OCI-LY7 (cell line): ENCODE measurements around the gene PRCP. TPM values are rescaled to one million over a fixed set of nuclear protein-coding genes. Genes with fewer than 3 reads are reported as not detected.

Experiments
- BruUV-seq: library from RNA; stranded (reverse); fragments of 400-500 nt; replicated peaks from 2 replicates; lab custom pipeline; 2021; lab: Mats Ljungman, UMichigan
- CTCF ChIA-PET: fragments of 300-600 bp; sonication (Branson Sonifier 250); formaldehyde crosslinking; loops from one replicate; lab custom pipeline; 2022; ENCODE audit warnings: antibody characterized with exemption; ENCODE audit not compliant: unreplicated experiment; lab: Charles Lee
- POLR2A ChIA-PET: fragments of 300-600 bp; sonication (Branson Sonifier 250); formaldehyde crosslinking; loops from one replicate; lab custom pipeline; 2022; ENCODE audit warnings: antibody characterized with exemption; lab: Charles Lee
- DNase-seq: peaks from one replicate; pipeline ENCODE4 v3.0.0-alpha.2; 2015; ENCODE audit warnings: low spot score
- H2AFZ ChIP-seq: fragments of 200-600 bp; sonication (generic), shearing (Covaris generic); 2 replicates; pipeline ENCODE4 v1.6.1; 2014; ENCODE audit warnings: mild to moderate bottlenecking, antibody characterized with exemption, low read length, moderate library complexity
- H3K27ac ChIP-seq: fragments of 200-600 bp; sonication (generic); 2 replicates; pipeline ENCODE4 v1.5.1; 2014; ENCODE audit warnings: mixed run types, low read depth, mild to moderate bottlenecking, moderate library complexity, low read length, inconsistent platforms; ENCODE audit not compliant: poor library complexity, severe bottlenecking
- H3K36me3 ChIP-seq: fragments of 200-600 bp; sonication (generic); 2 replicates; pipeline ENCODE4 v1.6.1; 2014; ENCODE audit warnings: mild to moderate bottlenecking, antibody characterized with exemption, low read length, moderate library complexity, mixed read lengths; ENCODE audit not compliant: insufficient read depth
- H3K4me1 ChIP-seq: fragments of 200-600 bp; sonication (generic); 2 replicates; pipeline ENCODE4 v1.5.1; 2014; ENCODE audit warnings: mild to moderate bottlenecking, low read length; ENCODE audit not compliant: insufficient read depth, poor library complexity, severe bottlenecking
- H3K4me2 ChIP-seq: fragments of 200-600 bp; sonication (generic); 2 replicates; pipeline ENCODE4 v1.6.1; 2014; ENCODE audit warnings: mild to moderate bottlenecking, low read length
- H3K4me3 ChIP-seq: fragments of 200-600 bp; sonication (generic); 2 replicates; pipeline ENCODE4 v1.5.1; 2014; ENCODE audit warnings: mild to moderate bottlenecking, low read depth, low read length; ENCODE audit not compliant: poor library complexity, severe bottlenecking
- H3K79me2 ChIP-seq: fragments of 200-600 bp; sonication (generic); 2 replicates; pipeline ENCODE4 v1.6.1; 2016; ENCODE audit warnings: low read depth, mild to moderate bottlenecking, low read length, moderate library complexity, mixed read lengths; ENCODE audit not compliant: insufficient read depth
- H3K9me2 ChIP-seq: fragments of 200-600 bp; sonication (generic); 2 replicates; pipeline ENCODE4 v1.6.1; 2016; ENCODE audit warnings: mild to moderate bottlenecking, low read length, mixed read lengths; ENCODE audit not compliant: insufficient read depth
- H3K9me3 ChIP-seq: fragments of 200-600 bp; sonication (generic); 2 replicates; pipeline ENCODE4 v1.6.1; 2014; ENCODE audit warnings: mild to moderate bottlenecking, mixed run types, low read length, mixed read lengths
- H4K20me1 ChIP-seq: fragments of 200-600 bp; sonication (generic); 2 replicates; pipeline ENCODE4 v1.6.1; 2014; ENCODE audit warnings: mild to moderate bottlenecking, antibody characterized with exemption, low read length, moderate library complexity, mixed read lengths; ENCODE audit not compliant: insufficient read depth
- CTCF ChIP-seq: fragments of 200-600 bp; sonication (generic); conservative IDR thresholded peaks from 2 replicates; pipeline ENCODE4 v1.5.1; 2014; ENCODE audit warnings: mild to moderate bottlenecking, antibody characterized with exemption, low read length, moderate library complexity, mixed read lengths
- EZH2phosphoT487 ChIP-seq: fragments of 200-600 bp; sonication (generic); IDR thresholded peaks from 2 replicates; pipeline ENCODE4 v1.6.1; 2018; ENCODE audit warnings: low read depth, borderline replicate concordance, mild to moderate bottlenecking, mixed run types, antibody characterized with exemption, low read length, moderate library complexity, mixed read lengths
- intact Hi-C: fragments of 100-400 bp; cut with micrococcal nuclease; formaldehyde crosslinking; loops from one replicate; pipeline ENCODE4 v1.10.0; 2022; ENCODE audit not compliant: unreplicated experiment
- total RNA-seq, 2 experiments: library from RNA; depleted of rRNA in 1 of 2; stranded (reverse); fragments of >200 nt in 1 of 2; shearing (Covaris generic) in 1 of 2; gene quantifications; 2 replicates each; pipeline ENCODE4 v1.2.3, GENCODE V29; 2014 to 2022

The PRCP gene
- total RNA-seq, 2 experiments from 2014 or later: 6.5 to 18.3 TPM

GRCh38 chr11:82775218-82775617 is 125.0 kb downstream of the PRCP start:
- no peak overlapping the region for H3K27ac ChIP-seq
- POLR2A ChIA-PET: interaction anchor here (0.7 kb wide), 1 partner anchor 322 kb away, joined by 3 read pairs; no protein-coding TSS in a partner anchor
- H3K36me3 ChIP-seq: no peaks in the 10 kb centered on the region
- no peak for TF ChIP-seq CTCF
- TF ChIP-seq EZH2phosphoT487: no peak
- BruUV-seq: no TSS peak
- H3K79me2 ChIP-seq: no peaks in the 10 kb centered on the region
- H3K9me3 ChIP-seq: no peaks in the 10 kb centered on the region
- H3K4me3 ChIP-seq: no peak overlapping the region
- no peaks in the 10 kb centered on the region for H3K4me1 ChIP-seq
- intact Hi-C loops: loop anchor here (1.0 to 10.0 kb wide), 3 partner anchors 57 to 1040 kb away; no protein-coding TSS in a partner anchor
- CTCF ChIA-PET: no interaction called here
- H2AFZ ChIP-seq: peak overlapping the region; percentile 47; the same call in 1 of the 2 replicates
- no peak overlapping the region for H3K4me2 ChIP-seq
- DNase-seq: no peak
- no peaks in the 10 kb centered on the region for H3K9me2 ChIP-seq
- H4K20me1 ChIP-seq: no peaks in the 10 kb centered on the region

Other genes with a start within 250 kb of the PRCP start
- gene FAM181B, start 166.6 kb downstream of the PRCP start, total RNA-seq (2014; rRNA removed; shearing (Covaris generic)): not detected in 2 replicates
- not detected in 2 replicates for gene FAM181B, start 166.6 kb downstream of the PRCP start, total RNA-seq (2022)
- 14.6 and 16.7 TPM in 2 replicates for gene DDIAS, start 1.3 kb upstream of the PRCP start, total RNA-seq (2014; rRNA removed; shearing (Covaris generic))
- gene DDIAS, start 1.3 kb upstream of the PRCP start, total RNA-seq (2022): 23.1 and 30.9 TPM in 2 replicates
- gene RAB30, start 171.5 kb upstream of the PRCP start, total RNA-seq (2014; rRNA removed; shearing (Covaris generic)): 27.1 and 33.3 TPM in 2 replicates
- gene RAB30, start 171.5 kb upstream of the PRCP start, total RNA-seq (2022): 132 TPM in 2 replicates